CD14-positive monocyte (primary cell): ENCODE results near the gene KCNQ1. TPM values are rescaled to one million over a fixed set of nuclear protein-coding genes. Genes with fewer than 3 reads are reported as not detected.

Experiments used
- DNase-seq, 3 donors: peaks; one replicate each; pipeline ENCODE4 v3.0.0-alpha.2; 2011 to 2022
- H2AFZ ChIP-seq: 2 replicates; pipeline ENCODE4 v1.6.0; 2012; ENCODE audit warnings: mild to moderate bottlenecking, low read depth, low read length, inconsistent platforms; ENCODE audit not compliant: insufficient read depth, poor library complexity, severe bottlenecking
- H3K27ac ChIP-seq, 2 donors: 1 replicate in 1 of 2; 2 replicates in 1 of 2; pipeline ENCODE4 v1.5.1; 2012 to 2013; ENCODE audit warnings: low read length in 2 of 2, control low read depth in 1 of 2, inconsistent platforms in 1 of 2, low read depth in 1 of 2, mild to moderate bottlenecking in 1 of 2
- H3K27me3 ChIP-seq, 2 donors: one replicate each; pipeline versions ENCODE4 v1.6.0 to v1.6.1; 2011 to 2013; ENCODE audit warnings: low read length in 2 of 2; ENCODE audit not compliant: control insufficient read depth in 2 of 2, insufficient read depth in 2 of 2
- H3K36me3 ChIP-seq, 2 donors: replicated peaks in 1 of 2; 1 replicate in 1 of 2; 2 replicates in 1 of 2; pipeline versions ENCODE4 v1.5.1 to v1.6.1; 2012 to 2013; ENCODE audit warnings: low read length in 2 of 2, control low read depth in 1 of 2, inconsistent platforms in 1 of 2, mild to moderate bottlenecking in 1 of 2; ENCODE audit not compliant: insufficient read depth in 2 of 2, control insufficient read depth in 1 of 2
- H3K4me1 ChIP-seq, 2 donors: 1 replicate in 1 of 2; 2 replicates in 1 of 2; pipeline versions ENCODE4 v1.5.1 to v1.6.1; 2012 to 2013; ENCODE audit warnings: low read length in 2 of 2, control low read depth in 1 of 2, inconsistent platforms in 1 of 2, mild to moderate bottlenecking in 1 of 2, moderate library complexity in 1 of 2; ENCODE audit not compliant: insufficient read depth in 2 of 2, control insufficient read depth in 1 of 2
- H3K4me2 ChIP-seq: replicated peaks from 2 replicates; pipeline ENCODE3; 2012; ENCODE audit warnings: low read length, moderate library complexity, mild to moderate bottlenecking; ENCODE audit not compliant: poor library complexity, severe bottlenecking; ENCODE audit errors: extremely low read depth
- H3K4me3 ChIP-seq, 3 experiments: fragments of 200-600 bp in 1 of 3; sonication (generic) in 1 of 3; replicated peaks in 1 of 3; 1 replicate in 2 of 3; 2 replicates in 1 of 3; pipeline ENCODE4 v1.5.1; 2011 to 2013; ENCODE audit warnings: low read length in 3 of 3, mild to moderate bottlenecking in 3 of 3, control low read depth in 2 of 3, low read depth in 2 of 3, inconsistent platforms in 1 of 3, moderate library complexity in 1 of 3
- H3K79me2 ChIP-seq: 2 replicates; pipeline ENCODE4 v1.6.0; 2012; ENCODE audit warnings: mild to moderate bottlenecking, control low read depth, inconsistent platforms, low read length, moderate library complexity; ENCODE audit not compliant: insufficient read depth
- H3K9ac ChIP-seq: 2 replicates; pipeline ENCODE4 v1.6.0; 2017; ENCODE audit warnings: low read length, mild to moderate bottlenecking; ENCODE audit not compliant: insufficient read depth, poor library complexity, severe bottlenecking
- H3K9me3 ChIP-seq, 2 donors: replicated peaks in 1 of 2; 1 replicate in 1 of 2; 2 replicates in 1 of 2; pipeline versions ENCODE4 v1.5.1 to v1.6.1; 2012 to 2013; ENCODE audit warnings: low read length in 2 of 2, control low read depth in 1 of 2; ENCODE audit not compliant: control insufficient read depth in 1 of 2, insufficient read depth in 1 of 2
- H4K20me1 ChIP-seq: 2 replicates; pipeline ENCODE4 v1.6.0; 2012; ENCODE audit warnings: mild to moderate bottlenecking, low read length, control low read depth, moderate library complexity; ENCODE audit not compliant: insufficient read depth
- H3K27ac Mint-ChIP-seq, 7 donors: one replicate each; pipeline ENCODE4 v1.8.0; 2020; ENCODE audit warnings: mild to moderate bottlenecking in 7 of 7, mixed read lengths in 7 of 7, moderate library complexity in 6 of 7, inconsistent platforms in 2 of 7
- H3K27me3 Mint-ChIP-seq, 3 donors: one replicate each; pipeline ENCODE4 v1.8.0; 2021 to 2022; ENCODE audit warnings: low read depth in 3 of 3, mild to moderate bottlenecking in 3 of 3, mixed read lengths in 3 of 3, moderate library complexity in 3 of 3, inconsistent platforms in 1 of 3
- H3K36me3 Mint-ChIP-seq, 2 donors: one replicate each; pipeline ENCODE4 v1.8.0; 2020; ENCODE audit warnings: mixed read lengths in 2 of 2, inconsistent platforms in 1 of 2, mild to moderate bottlenecking in 1 of 2
- H3K4me1 Mint-ChIP-seq: one replicate; pipeline ENCODE4 v1.8.0; 2020; ENCODE audit warnings: mild to moderate bottlenecking, mixed read lengths
- H3K4me3 Mint-ChIP-seq, 2 donors: one replicate each; pipeline ENCODE4 v1.8.0; 2020; ENCODE audit warnings: mild to moderate bottlenecking in 2 of 2, mixed read lengths in 2 of 2, moderate library complexity in 1 of 2
- H3K9me3 Mint-ChIP-seq, 7 donors: one replicate each; pipeline ENCODE4 v1.8.0; 2020 to 2022; ENCODE audit warnings: mixed read lengths in 7 of 7, mild to moderate bottlenecking in 6 of 7, moderate library complexity in 6 of 7, inconsistent platforms in 2 of 7
- WGBS: methylation state at CpG from one replicate; pipeline ENCODE4 v1.1.5; 2013; ENCODE audit warnings: missing lambda C conversion rate; ENCODE audit not compliant: insufficient coverage; 5-methylcytosine and 5-hydroxymethylcytosine counted together
- intact Hi-C, 2 donors: fragments of 100-400 bp; cut with micrococcal nuclease; formaldehyde crosslinking; loops; one replicate each; pipeline versions ENCODE4 v1.15.0 to v1.15.1; 2023
- polyA plus RNA-seq, 3 donors: library from polyadenylated mRNA; depleted of rRNA in 1 of 3; unstranded in 2 of 3; stranded (reverse) in 1 of 3; fragments of 300-500 nt in 2 of 3; fragments of >200 nt in 1 of 3; fragmentation: Illumina TruSeq in 2 of 3; gene quantifications; 1 replicate in 2 of 3; 2 replicates in 1 of 3; pipeline ENCODE4 v1.2.3, GENCODE V29; 2012 to 2021
- TF ChIP-seq, protein P1 (sequence below): fragments of 200-600 bp; IDR thresholded peaks from one replicate; pipeline ENCODE4 v1.8.0; 2022; ENCODE audit warnings: antibody characterized with exemption, mild to moderate bottlenecking

The KCNQ1 gene
- polyA plus RNA-seq, 3 donors, result 14.9 to 31.8 (median 21.6) TPM

GRCh38 chr11:2846470-2846869 is 401.7 kb downstream of the KCNQ1 start:
- H3K4me2 ChIP-seq, result no peak overlapping the region

DNA sequence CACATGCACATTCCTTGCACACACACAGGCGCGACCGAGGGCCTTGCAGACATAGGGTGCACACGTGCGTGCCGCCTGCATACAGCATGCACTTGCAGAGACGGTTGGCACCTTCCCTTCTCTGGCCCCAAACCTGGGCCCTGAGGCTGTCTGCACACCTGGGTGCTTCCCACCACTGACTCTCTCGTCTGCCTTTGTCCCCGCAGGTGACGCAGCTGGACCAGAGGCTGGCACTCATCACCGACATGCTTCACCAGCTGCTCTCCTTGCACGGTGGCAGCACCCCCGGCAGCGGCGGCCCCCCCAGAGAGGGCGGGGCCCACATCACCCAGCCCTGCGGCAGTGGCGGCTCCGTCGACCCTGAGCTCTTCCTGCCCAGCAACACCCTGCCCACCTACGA is 402.8 kb downstream of the KCNQ1 start:
- H3K9me3 ChIP-seq, result no peaks in the 10 kb centered on the region
- no peak overlapping the region for H3K27ac ChIP-seq
- peaks cover 0 to 9% (median 0%) of the 10 kb centered on the region in 3 donors for H3K27me3 Mint-ChIP-seq
- intact Hi-C loops, result no loop called here
- no peaks in the 10 kb centered on the region for H3K4me1 Mint-ChIP-seq
- H3K9me3 Mint-ChIP-seq, result peaks cover 0 to 2% (median 0%) of the 10 kb centered on the region in 7 donors
- H3K9ac ChIP-seq, result no peak overlapping the region
- H3K4me2 ChIP-seq, result no peak overlapping the region
- H3K27ac Mint-ChIP-seq, result no peak overlapping the region
- 99% methylated on average over 11 of the region's 21 CpGs for WGBS
- peaks cover 10 to 14% of the 10 kb centered on the region in 2 donors for H3K36me3 ChIP-seq
- no peak overlapping the region for H2AFZ ChIP-seq
- no peak for DNase-seq
- peaks cover 31% of the 10 kb centered on the region for H4K20me1 ChIP-seq
- no peak overlapping the region for H3K4me3 Mint-ChIP-seq
- H3K79me2 ChIP-seq, result no peaks in the 10 kb centered on the region
- H3K36me3 Mint-ChIP-seq, result peaks cover 5 to 9% of the 10 kb centered on the region in 2 donors
- H3K4me1 ChIP-seq, result no peaks in the 10 kb centered on the region
- TF ChIP-seq, protein P1, sequence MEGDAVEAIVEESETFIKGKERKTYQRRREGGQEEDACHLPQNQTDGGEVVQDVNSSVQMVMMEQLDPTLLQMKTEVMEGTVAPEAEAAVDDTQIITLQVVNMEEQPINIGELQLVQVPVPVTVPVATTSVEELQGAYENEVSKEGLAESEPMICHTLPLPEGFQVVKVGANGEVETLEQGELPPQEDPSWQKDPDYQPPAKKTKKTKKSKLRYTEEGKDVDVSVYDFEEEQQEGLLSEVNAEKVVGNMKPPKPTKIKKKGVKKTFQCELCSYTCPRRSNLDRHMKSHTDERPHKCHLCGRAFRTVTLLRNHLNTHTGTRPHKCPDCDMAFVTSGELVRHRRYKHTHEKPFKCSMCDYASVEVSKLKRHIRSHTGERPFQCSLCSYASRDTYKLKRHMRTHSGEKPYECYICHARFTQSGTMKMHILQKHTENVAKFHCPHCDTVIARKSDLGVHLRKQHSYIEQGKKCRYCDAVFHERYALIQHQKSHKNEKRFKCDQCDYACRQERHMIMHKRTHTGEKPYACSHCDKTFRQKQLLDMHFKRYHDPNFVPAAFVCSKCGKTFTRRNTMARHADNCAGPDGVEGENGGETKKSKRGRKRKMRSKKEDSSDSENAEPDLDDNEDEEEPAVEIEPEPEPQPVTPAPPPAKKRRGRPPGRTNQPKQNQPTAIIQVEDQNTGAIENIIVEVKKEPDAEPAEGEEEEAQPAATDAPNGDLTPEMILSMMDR, result no peak
- H3K27me3 ChIP-seq, result no peaks in the 10 kb centered on the region
- H3K4me3 ChIP-seq, result no peak overlapping the region

More at GRCh38 chr11:2846470-2846869, 401.7 kb downstream of the KCNQ1 start:
- peaks cover 36% of the 10 kb centered on the region for H4K20me1 ChIP-seq
- no peak overlapping the region for H2AFZ ChIP-seq
- H3K4me1 Mint-ChIP-seq, result no peaks in the 10 kb centered on the region
- no peak overlapping the region for H3K27ac Mint-ChIP-seq
- peaks cover 5 to 11% of the 10 kb centered on the region in 2 donors for H3K36me3 Mint-ChIP-seq
- no peaks in the 10 kb centered on the region for H3K79me2 ChIP-seq
- no peaks in the 10 kb centered on the region for H3K4me1 ChIP-seq
- peaks cover 0 to 2% (median 0%) of the 10 kb centered on the region in 7 donors for H3K9me3 Mint-ChIP-seq
- DNase-seq, result no peak
- H3K27me3 Mint-ChIP-seq, result peaks cover 0 to 9% (median 0%) of the 10 kb centered on the region in 3 donors
- no peak overlapping the region for H3K9ac ChIP-seq
- no peaks in the 10 kb centered on the region for H3K27me3 ChIP-seq
- 94% methylated on average over 9 of the region's 11 CpGs for whole genome bisulfite sequencing
- H3K9me3 ChIP-seq, result no peaks in the 10 kb centered on the region
- TF ChIP-seq, protein P1, result no peak
- peaks cover 10 to 14% of the 10 kb centered on the region in 2 donors for H3K36me3 ChIP-seq
- no peak overlapping the region for H3K4me3 Mint-ChIP-seq
- intact Hi-C loops, result no loop called here
- H3K27ac ChIP-seq, result no peak overlapping the region
- H3K4me3 ChIP-seq, result no peak overlapping the region
